Keratinocyte (primary cell): ENCODE measurements around the gene NUDT14. TPM values are rescaled to one million over a fixed set of nuclear protein-coding genes. Genes with fewer than 3 reads are reported as not detected.

Experiments used
- DNase-seq: peaks from one replicate; pipeline ENCODE4 v3.0.0-alpha.2; 2011; ENCODE audit warnings: low read depth, missing footprints, low spot score
- FAIRE-seq: peaks from 2 replicates; lab custom pipeline; 2011; peaks lifted over from hg19 to GRCh38; lab: Jason Lieb, UNC
- H2AFZ ChIP-seq: 2 replicates; pipeline ENCODE4 v1.6.0; 2012; ENCODE audit warnings: low read length, control low read depth, inconsistent platforms; ENCODE audit not compliant: control insufficient read depth
- H3K27ac ChIP-seq: 2 replicates; pipeline ENCODE4 v1.5.1; 2011; ENCODE audit warnings: low read length; ENCODE audit not compliant: control insufficient read depth, insufficient read depth
- H3K27me3 ChIP-seq: 3 replicates; pipeline ENCODE4 v1.6.0; 2011; ENCODE audit warnings: low read length; ENCODE audit not compliant: control insufficient read depth, insufficient read depth; ENCODE audit errors: extremely low read depth
- H3K36me3 ChIP-seq, 2 experiments: 2 replicates in 1 of 2; 3 replicates in 1 of 2; pipeline ENCODE4 v1.5.1; 2011; ENCODE audit warnings: low read length in 2 of 2, mild to moderate bottlenecking in 1 of 2; ENCODE audit not compliant: control insufficient read depth in 2 of 2, insufficient read depth in 2 of 2; ENCODE audit errors: extremely low read depth in 1 of 2
- H3K4me1 ChIP-seq: 3 replicates; pipeline ENCODE4 v1.5.1; 2011; ENCODE audit warnings: low read length; ENCODE audit not compliant: control insufficient read depth, insufficient read depth; ENCODE audit errors: extremely low read depth
- H3K4me2 ChIP-seq: 3 replicates; pipeline ENCODE4 v1.6.0; 2011; ENCODE audit warnings: low read depth, low read length; ENCODE audit not compliant: control insufficient read depth, insufficient read depth; ENCODE audit errors: extremely low read depth
- H3K4me3 ChIP-seq, 3 experiments: fragments of 200-600 bp in 1 of 3; sonication (generic) in 1 of 3; 2 replicates in 2 of 3; 3 replicates in 1 of 3; pipeline ENCODE4 v1.5.1; 2011 to 2016; ENCODE audit warnings: low read length in 3 of 3, mild to moderate bottlenecking in 3 of 3, control low read depth in 2 of 3, inconsistent platforms in 1 of 3, low read depth in 1 of 3, mixed read lengths in 1 of 3, mixed run types in 1 of 3, moderate library complexity in 1 of 3; ENCODE audit not compliant: control insufficient read depth in 2 of 3, insufficient read depth in 2 of 3; ENCODE audit errors: extremely low read depth in 1 of 3
- H3K79me2 ChIP-seq: 2 replicates; pipeline ENCODE4 v1.6.0; 2012; ENCODE audit warnings: low read length; ENCODE audit not compliant: control insufficient read depth, insufficient read depth
- H3K9ac ChIP-seq: 3 replicates; pipeline ENCODE4 v1.6.0; 2011; ENCODE audit warnings: low read length; ENCODE audit not compliant: control insufficient read depth, insufficient read depth; ENCODE audit errors: extremely low read depth
- H3K9me1 ChIP-seq: 3 replicates; pipeline ENCODE4 v1.6.0; 2011; ENCODE audit warnings: low read length; ENCODE audit not compliant: control insufficient read depth, insufficient read depth; ENCODE audit errors: extremely low read depth
- H3K9me3 ChIP-seq: 2 replicates; pipeline ENCODE4 v1.5.1; 2012; ENCODE audit warnings: low read depth, low read length; ENCODE audit not compliant: control insufficient read depth
- H4K20me1 ChIP-seq: 3 replicates; pipeline ENCODE4 v1.6.0; 2011; ENCODE audit warnings: low read length; ENCODE audit not compliant: control insufficient read depth, insufficient read depth; ENCODE audit errors: extremely low read depth
- CTCF ChIP-seq, 3 experiments: IDR thresholded peaks in 1 of 3; conservative IDR thresholded peaks in 1 of 3; optimal IDR thresholded peaks in 1 of 3; 2 replicates in 2 of 3; 3 replicates in 1 of 3; pipeline versions ENCODE3 to v1.5.1; 2011; ENCODE audit warnings: low read length in 3 of 3, mild to moderate bottlenecking in 3 of 3, moderate library complexity in 2 of 3, control low read depth in 1 of 3, inconsistent platforms in 1 of 3; ENCODE audit not compliant: insufficient read depth in 2 of 3; ENCODE audit errors: extremely low read depth in 1 of 3
- EZH2 ChIP-seq: IDR thresholded peaks from one replicate; pipeline ENCODE4 v1.6.1; 2012; ENCODE audit warnings: inconsistent platforms, mild to moderate bottlenecking, low read length, moderate library complexity
- dilution Hi-C: fragments of 300-500 bp; cut with MboI; formaldehyde crosslinking; loops from one replicate; pipeline ENCODE4 v1.7.0; 2020; ENCODE audit warnings: low sequenced_read_pairs; ENCODE audit not compliant: extremely low pct_ligation_motif_present
- polyA plus RNA-seq, 5 experiments: library from polyadenylated mRNA; depleted of rRNA in 3 of 5; stranded (reverse) in 3 of 5; stranded (forward) in 1 of 5; unstranded in 1 of 5; fragments of >200 nt; gene quantifications; 1 replicate in 1 of 5; 2 replicates in 3 of 5; 3 replicates in 1 of 5; pipeline versions ENCODE4 v1.2.1 to v1.2.3, GENCODE V29; 2011 to 2012; ENCODE audit warnings: missing spikeins in 2 of 5, low read depth in 1 of 5, low replicate concordance in 1 of 5

Gene NUDT14
- polyA plus RNA-seq, 1 donor (not counting 4 experiments of a cell fraction or from before 2014, with no cell fraction given), result 15.6 TPM

- no peaks in the 10 kb centered on the region for H3K36me3 ChIP-seq
- H4K20me1 ChIP-seq, result no peaks in the 10 kb centered on the region
- no peak for FAIRE-seq
- H3K9me1 ChIP-seq, result no peaks in the 10 kb centered on the region
- no peaks in the 10 kb centered on the region for H3K9me3 ChIP-seq
- no peak overlapping the region for H2AFZ ChIP-seq
- H3K4me3 ChIP-seq, result no peak overlapping the region
- no peak for DNase-seq
- dilution Hi-C loops, result no loop called here
- H3K4me2 ChIP-seq, result no peak overlapping the region
- no peak overlapping the region for H3K27ac ChIP-seq
- no peaks in the 10 kb centered on the region for H3K79me2 ChIP-seq
- H3K9ac ChIP-seq, result no peak overlapping the region
- TF ChIP-seq EZH2 (no peak), CTCF (optimal IDR thresholded peaks at IDR 0.05 in 1 of 3, IDR thresholded peaks at IDR 0.05 in 1 of 3, conservative IDR thresholded peaks at IDR 0.05 in 1 of 3; ENCODE audit: extremely low read depth in 1 of 3, insufficient read depth in 2 of 3, low read length in 3 of 3) (no peak)
- no peaks in the 10 kb centered on the region for H3K27me3 ChIP-seq
- peaks cover 34% of the 10 kb centered on the region for H3K4me1 ChIP-seq
Observed at GRCh38 chr14:105179191-105179590, 1.9 kb downstream of the NUDT14 start.

GRCh38 chr14:105178868-105179140 is 2.3 kb downstream of the NUDT14 start:
- FAIRE-seq, result no peak
- H3K4me2 ChIP-seq, result no peak overlapping the region
- H3K27me3 ChIP-seq, result no peaks in the 10 kb centered on the region
- H2AFZ ChIP-seq, result no peak overlapping the region
- H3K9me1 ChIP-seq, result no peaks in the 10 kb centered on the region
- H3K4me3 ChIP-seq, result no peak overlapping the region
- DNase-seq, result no peak
- H4K20me1 ChIP-seq, result no peaks in the 10 kb centered on the region
- no peak overlapping the region for H3K9ac ChIP-seq
- H3K4me1 ChIP-seq, result peaks cover 37% of the 10 kb centered on the region
- TF ChIP-seq EZH2 (no peak), CTCF (optimal IDR thresholded peaks at IDR 0.05 in 1 of 3, IDR thresholded peaks at IDR 0.05 in 1 of 3, conservative IDR thresholded peaks at IDR 0.05 in 1 of 3; ENCODE audit: extremely low read depth in 1 of 3, insufficient read depth in 2 of 3, low read length in 3 of 3) (no peak)
- H3K27ac ChIP-seq, result no peak overlapping the region
- dilution Hi-C loops, result no loop called here
- H3K9me3 ChIP-seq, result no peaks in the 10 kb centered on the region
- H3K36me3 ChIP-seq, result no peaks in the 10 kb centered on the region
- no peaks in the 10 kb centered on the region for H3K79me2 ChIP-seq
